ENCODE measurements around the gene MCTP1.

MCTP1 gene

GRCh38 chr5:95284572-95285408 lies at the start of gene MCTP1:
Gene MCTP1 (minus strand): TSS chr5:95285094.
- DNase-seq (ENCODE audit: low read depth, low spot score): peak; percentile 71

DNA sequence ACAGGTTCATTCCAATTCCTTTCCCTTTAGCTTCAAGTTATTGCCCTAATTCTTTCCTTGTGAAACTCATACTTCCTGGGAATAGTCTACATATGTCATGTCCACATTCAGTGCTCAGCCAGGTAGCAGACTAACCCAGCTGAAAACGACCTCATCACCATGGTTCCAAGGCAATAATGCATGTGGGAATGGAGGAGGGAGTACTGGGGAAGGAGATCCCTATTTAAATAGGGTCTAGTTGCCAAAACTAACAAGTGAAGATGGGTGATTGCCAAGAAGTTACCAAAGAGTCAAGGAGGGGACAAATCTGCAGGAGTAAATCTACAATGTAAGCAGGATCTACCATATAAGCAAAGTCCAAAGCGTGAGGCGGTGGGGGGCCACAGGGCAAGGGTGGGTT lies 47.3 kb upstream of the MCTP1 start:
- DNase-seq (ENCODE audit: low read depth, low spot score): peak; percentile 30

GRCh38 chr5:95331358-95331757 lies 46.5 kb upstream of the MCTP1 start:
- peak; percentile 13 for DNase-seq (ENCODE audit: low read depth, low spot score)

- DNase-seq (ENCODE audit: low read depth, low spot score): peak; percentile 61
Measured at GRCh38 chr5:95327211-95327610, 42.3 kb upstream of the MCTP1 start.

DNA sequence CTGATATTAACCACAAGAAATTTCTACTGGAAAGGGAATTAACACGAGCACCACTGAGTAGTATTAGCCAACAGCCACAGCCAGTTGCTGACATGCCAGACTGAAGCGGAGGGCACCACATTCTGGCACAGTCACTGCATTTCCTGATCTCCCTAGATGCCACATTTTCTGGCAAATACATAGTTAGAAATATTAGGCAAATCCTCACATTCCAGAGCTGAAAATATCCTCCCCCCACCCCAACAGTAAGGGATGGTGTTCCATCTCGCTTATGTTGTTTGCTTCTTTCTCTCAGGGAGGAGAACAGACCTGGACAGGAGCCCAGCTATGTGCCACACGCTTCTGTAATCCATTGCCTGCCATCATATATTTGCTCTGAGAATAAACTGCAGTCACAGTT lies 32.8 kb upstream of the MCTP1 start:
- peak; percentile 29 for DNase-seq (ENCODE audit: low read depth, low spot score)

GRCh38 chr5:95317085-95317484 lies 32.2 kb upstream of the MCTP1 start:
- no peak for DNase-seq (ENCODE audit: low read depth, low spot score)

DNA sequence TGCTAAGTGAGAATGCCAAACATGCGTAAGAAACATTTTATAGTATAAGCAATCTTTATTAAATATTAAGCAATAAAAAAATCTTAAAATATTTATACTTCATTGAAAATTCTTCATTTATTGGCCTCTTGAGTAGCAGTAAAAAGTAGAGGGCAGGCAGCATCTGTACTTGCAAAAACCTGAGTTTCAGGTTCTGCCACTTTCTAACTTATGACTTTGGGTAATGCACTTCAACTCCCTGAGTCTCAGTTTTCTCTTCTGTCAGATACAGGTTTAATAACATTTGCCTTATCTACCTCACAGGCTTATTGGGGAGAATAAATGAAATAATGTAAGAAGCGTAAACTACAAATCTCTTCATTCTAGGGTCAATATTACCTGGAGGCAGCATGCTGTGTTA lies 19.8 kb upstream of the MCTP1 start:
- DNase-seq (ENCODE audit: low read depth, low spot score): no peak

DNA sequence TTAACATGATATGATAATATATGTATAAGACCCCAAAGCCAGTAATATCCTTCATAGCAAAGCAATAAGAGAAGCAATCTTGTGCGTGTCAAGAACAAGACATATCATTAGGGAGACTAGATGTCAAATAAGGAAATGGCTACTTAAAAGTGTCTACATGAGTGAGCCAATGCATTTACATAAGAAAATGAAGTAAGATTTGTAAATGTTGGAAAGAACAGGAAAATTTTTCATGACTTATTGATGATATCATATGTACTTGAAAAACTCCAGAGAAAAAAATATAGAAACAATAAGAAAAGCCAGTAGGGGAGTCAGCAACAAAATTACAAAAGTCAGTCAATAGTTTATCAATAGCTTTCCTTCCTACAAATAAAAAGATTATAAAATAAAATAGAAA lies 13.8 kb upstream of the MCTP1 start:
- no peak for DNase-seq (ENCODE audit: low read depth, low spot score)

DNA sequence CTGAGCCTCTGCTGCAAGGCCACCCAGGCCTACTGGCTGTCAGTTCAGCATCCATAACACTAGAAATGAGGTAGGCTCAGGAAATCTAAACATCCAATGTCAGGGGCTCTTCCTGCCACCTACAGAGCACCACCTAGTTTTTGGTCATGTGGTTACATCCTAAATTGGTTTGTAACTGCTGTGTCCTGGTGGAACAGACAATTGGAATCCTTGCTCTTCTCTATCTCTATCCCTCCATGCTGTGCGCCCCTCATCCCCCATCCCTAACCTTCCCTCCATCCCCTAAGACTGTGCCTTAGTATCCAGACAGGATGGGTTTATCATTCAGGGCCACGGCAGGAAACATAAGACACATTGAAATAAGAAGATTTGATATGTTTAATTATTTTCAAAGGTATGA lies 11.4 kb upstream of the MCTP1 start:
- DNase-seq (ENCODE audit: low read depth, low spot score): no peak

DNA sequence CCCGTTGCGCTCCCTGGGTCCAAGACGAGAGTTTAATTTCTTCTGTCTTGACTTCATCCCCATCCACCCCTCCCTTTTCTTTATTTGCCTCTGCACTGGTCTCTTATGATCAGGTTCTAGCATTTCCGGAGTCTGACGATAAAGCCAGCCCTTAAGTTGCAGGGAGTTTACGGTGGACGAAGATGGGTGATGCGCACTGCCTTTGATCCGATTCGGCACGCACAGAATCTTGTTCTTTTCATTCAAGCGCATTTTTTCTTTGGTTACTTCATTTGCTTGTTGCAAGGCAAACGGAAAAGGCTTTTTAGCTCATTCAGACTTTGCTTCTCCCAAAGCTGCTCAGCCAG lies 488 bp upstream of the MCTP1 start:
- DNase-seq (ENCODE audit: low read depth, low spot score): no peak

- DNase-seq (ENCODE audit: low read depth, low spot score): peak; percentile 66
Measured at GRCh38 chr5:95283761-95284571, 928 bp downstream of the MCTP1 start.

- DNase-seq (ENCODE audit: low read depth, low spot score): peak; percentile 4
Measured at GRCh38 chr5:95283022-95283615, 1.8 kb downstream of the MCTP1 start.

DNA sequence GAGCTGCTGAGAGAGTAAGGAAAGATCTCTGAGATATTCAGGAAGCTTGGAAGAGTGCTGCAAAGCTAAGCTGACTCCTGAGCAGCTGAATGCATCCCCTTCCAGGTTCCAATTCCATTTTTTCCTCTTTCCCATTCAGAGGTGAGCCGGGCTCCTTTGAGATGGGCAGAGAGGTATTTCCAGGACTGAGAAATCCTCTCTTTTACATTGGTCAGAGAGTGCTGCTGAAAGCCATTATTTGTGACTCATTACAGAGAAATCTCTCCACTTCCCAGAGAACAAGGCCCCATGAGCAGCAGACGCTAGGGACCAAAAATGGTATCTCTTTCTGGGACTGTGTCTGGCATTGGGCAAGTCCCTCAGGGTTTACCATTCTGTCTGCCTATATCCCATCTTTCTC lies 3.7 kb downstream of the MCTP1 start:
- peak; percentile 66 for DNase-seq (ENCODE audit: low read depth, low spot score)

- no peak for DNase-seq (ENCODE audit: low read depth, low spot score)
Measured at GRCh38 chr5:95280401-95281095, 4.3 kb downstream of the MCTP1 start.

DNA sequence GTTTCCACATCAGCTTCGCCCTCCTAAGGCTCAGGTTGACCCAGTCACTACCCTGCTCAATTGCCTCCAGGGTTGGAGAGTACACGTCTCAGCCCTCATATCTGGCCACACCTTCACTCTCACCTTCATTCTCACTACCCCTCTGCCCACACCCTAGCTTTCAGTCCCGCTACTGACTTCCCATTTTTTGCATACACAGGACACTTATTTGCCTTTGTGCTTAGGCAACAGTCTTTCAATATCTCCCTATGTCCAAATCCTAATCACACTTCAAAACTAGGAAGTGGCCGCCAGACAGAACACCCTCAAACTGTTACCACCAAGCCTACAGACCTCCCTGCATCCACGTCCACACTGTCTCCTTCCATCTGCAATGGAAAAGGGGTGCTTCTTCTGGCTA lies 10.9 kb downstream of the MCTP1 start:
- no peak for DNase-seq (ENCODE audit: low read depth, low spot score)

DNA sequence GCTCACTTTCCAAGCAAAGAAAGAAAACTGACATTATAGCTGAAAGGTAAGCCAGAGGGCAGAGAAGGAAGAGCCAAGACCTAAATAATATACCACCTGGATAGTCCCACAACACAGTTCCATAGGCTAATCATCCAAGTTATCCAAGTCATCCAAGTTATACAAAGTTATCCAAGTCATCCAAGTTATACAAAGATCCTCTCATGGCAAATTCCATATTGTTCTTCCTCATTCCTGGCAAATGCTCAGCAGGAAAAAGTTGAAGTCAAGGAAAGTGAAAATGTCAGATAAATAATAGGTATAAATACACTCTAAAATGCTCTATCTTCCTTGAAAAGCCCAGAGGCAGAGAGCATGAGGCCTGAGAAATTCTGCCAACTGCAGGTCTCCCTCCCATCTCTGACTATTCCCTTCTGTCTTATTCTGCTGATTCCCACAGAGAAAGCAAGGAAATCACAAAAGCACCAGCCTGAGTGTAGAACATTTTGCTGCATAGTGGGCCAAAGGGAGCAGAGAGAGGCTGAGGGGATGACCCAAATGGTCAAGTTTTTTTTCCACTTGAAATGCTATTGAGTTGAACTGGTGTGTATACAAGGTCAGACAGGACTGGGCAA lies 12.5 kb downstream of the MCTP1 start:
- no peak for DNase-seq (ENCODE audit: low read depth, low spot score)

DNA sequence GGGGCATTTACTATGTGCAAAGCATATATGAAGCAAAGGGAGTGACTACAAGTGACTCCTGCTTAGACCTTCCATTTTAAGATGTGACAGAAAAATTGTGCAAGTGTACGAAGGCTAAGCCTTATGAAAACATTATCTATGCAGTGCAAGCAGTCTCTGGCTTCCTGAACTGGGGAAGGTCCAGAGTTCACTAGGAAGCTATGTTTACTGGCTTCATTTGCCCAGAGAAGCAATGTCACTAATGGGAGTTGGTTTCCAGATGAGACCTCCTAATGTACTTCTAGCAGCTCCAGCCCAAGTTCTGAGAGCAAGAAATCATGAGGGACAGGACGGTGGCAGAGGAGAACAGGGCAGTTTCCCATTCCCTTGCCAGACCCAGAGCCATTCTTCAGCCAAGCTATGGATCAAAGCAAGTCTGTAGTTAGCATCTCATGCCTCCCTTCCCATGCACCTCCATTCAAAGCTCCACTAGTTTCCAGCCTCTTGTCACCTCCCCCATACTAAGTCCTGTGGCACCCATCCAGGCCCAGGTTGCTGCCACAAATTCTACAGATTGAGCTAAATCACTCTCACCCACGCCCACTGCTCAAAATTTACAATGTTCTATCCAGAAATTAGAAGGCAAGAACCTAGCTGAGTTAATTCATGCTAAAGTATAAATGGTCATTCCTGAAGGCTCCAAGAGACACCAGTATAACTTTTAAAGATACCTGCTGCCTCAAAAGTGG lies 21.8 kb downstream of the MCTP1 start:
- no peak for DNase-seq (ENCODE audit: low read depth, low spot score)

DNA sequence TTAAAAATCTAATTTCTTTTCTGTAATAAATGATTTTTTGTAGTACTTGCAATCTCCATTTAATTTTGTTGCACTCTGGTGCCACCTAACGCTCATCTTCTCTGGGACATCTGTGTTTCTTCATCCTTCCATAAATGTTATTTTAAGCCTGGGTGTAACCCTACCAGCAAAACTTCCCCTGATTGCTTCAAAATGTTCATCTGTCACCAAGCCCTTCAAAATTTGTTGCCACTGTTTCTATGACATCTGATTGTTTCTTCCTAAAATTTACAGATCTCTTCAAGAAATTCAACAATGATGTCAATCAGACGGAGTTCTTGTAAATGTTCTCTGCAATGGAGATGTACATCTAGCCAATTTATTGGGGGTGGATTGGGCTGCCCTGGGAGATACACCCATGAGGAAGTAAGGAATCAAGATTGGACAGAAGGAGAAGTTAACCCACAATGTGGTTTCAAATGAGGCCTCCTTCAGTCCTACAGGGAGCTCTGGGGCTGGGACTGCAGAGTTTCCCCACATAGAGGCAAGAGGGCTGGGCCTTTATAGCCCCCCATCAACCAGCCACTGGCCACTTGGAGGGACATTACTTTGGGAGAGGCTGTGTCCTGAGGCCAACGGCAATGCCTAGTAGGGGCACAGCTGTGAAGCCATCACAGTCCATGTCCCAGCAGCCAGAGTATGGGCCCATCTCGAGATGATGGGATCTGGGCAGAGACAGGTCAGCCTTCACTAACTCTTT lies 23.3 kb downstream of the MCTP1 start:
- DNase-seq (ENCODE audit: low read depth, low spot score): peak; percentile 36

- DNase-seq (ENCODE audit: low read depth, low spot score): no peak
Measured at GRCh38 chr5:95256991-95257390, 27.9 kb downstream of the MCTP1 start.

- no peak for DNase-seq (ENCODE audit: low read depth, low spot score)
Measured at GRCh38 chr5:95256446-95256845, 28.4 kb downstream of the MCTP1 start.

All from astrocyte of the hippocampus (primary cell).